GM18526 (cell line): ENCODE data around the gene COL8A1.

Experiments used
- POLR2A ChIP-seq: IDR thresholded peaks from 3 replicates; pipeline ENCODE4 v1.6.1; 2011; ENCODE audit not compliant: insufficient read length; ENCODE audit errors: extremely low read depth

COL8A1 gene

DNA sequence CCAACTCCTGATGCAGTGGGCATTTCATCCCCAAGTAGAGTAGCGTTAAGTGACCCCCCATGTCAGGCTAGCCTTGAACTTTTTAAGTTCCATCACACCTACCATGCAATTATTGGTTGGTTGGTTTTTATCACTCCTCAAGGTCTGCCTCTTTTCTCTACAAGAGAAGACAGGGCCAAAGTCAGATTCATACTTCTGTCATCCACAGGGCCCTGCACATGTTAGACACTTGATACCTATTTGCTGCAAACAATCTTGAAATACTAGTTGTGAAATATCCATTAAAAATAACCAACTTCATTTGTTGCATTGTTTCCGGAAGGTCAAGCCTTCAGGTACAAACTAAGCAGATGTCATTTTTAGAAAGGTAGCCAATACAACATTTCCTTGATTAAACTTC lies 180.4 kb downstream of the COL8A1 start:
- TF ChIP-seq POLR2A, result no peak

DNA sequence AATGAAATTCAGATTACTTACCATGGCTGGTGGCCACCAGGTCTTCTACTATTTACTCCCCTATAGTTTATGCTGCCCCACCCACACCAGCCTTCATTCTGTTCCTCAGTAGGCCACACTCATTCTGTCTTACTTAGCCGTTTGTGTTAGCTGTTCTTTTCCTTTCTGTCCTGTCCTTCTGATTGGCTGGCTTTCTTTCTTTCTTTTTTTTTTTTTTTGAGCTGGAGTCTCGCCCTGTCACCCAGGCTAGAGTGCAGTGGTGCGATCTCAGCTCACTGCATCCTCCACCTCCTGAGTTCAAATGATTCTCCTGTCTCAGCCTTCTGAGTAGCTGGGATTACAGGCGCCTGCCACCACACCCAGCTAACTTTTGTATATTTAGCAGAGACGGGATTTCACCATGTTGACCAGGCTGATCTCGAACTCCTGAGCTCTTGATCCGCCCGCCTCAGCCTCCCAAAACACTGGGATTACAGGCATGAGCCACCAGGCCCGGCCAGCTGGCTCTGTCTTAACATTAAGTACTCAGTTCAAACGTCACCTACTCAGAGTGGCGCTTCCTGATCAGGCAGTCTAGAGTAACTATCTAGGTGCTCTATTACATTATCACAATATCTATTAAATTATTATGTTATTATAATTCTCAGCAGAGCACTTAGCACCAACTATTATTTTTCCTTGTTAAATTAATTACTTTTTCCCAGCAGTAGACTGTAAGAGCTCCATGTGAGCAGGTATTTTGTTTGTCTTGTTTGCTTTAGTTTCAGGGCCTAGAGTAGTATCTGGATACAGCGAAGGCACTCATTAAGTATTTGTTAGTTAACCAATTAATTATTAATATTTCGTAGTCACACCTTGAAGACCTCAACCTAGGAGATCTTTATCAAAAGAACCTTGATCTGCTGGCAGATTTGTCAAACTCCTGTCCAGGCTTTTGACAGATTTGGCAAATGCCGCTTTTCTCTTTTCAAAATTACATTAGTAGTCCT lies 185.6 kb downstream of the COL8A1 start:
- TF ChIP-seq POLR2A, result no peak

- TF ChIP-seq POLR2A, result no peak
Measured at GRCh38 chr3:99825004-99825640, 186.7 kb downstream of the COL8A1 start.

GRCh38 chr3:99829844-99830243 lies 191.4 kb downstream of the COL8A1 start:
- TF ChIP-seq POLR2A, result no peak

GRCh38 chr3:99833617-99834205 lies 195.3 kb downstream of the COL8A1 start:
- TF ChIP-seq POLR2A, result no peak

DNA sequence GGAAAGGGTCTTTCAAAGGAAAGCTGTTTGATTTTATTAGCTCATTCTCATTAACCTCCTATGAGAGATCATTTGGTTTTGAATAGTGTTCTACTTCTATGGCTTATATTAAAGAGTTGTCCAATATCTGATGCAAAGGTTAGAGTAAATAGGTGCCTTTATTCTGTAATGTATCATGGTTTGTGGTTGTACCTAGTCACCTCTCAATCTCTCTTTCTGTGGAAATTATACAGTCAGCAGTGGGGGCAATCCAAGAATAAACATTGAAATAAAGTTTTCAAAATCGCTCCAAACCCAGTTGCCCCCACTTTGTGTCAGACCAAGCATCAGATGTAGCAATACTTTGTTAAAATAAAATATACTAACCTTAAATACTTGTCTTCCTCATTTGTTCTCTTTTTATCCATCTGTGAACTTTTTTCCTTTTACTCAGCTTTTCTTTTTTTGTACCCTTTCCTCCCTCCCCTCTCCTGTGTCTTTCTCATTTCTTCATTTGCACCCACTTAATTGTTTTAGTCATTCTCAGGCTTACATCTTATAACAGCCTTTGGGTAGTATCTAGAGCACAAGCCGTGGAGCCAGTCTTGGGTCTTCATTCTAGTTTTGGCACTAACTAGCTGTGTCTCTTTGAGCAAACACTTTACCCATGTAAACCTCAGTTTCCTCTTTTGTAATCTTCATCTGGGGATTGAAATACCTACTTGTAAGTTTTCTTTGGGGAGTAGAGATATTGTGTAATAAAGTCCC lies 196.0 kb downstream of the COL8A1 start:
- no peak for TF ChIP-seq POLR2A

GRCh38 chr3:99836681-99837080 lies 198.3 kb downstream of the COL8A1 start:
- no peak for TF ChIP-seq POLR2A

DNA sequence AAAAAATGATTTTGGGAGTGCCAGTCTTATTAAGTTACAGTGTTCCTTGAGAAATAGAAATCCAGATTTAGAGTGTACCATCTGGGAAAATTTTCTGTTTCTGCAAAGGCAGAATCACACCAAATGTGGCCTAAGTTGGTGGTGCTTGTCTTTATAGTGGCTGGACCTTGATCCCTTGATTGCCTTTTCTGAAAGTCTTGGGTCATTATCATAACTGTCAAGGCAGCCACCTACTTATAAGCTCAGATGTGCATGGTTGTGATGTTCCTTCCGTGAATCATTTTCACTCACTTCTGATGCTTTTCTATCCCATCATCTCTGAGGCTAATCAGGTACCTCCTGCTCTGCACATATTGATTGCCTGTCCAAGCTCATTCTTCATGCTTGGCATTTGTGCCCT lies 199.3 kb downstream of the COL8A1 start:
- TF ChIP-seq POLR2A, result no peak

GRCh38 chr3:99838755-99839154 lies 200.4 kb downstream of the COL8A1 start:
- no peak for TF ChIP-seq POLR2A

DNA sequence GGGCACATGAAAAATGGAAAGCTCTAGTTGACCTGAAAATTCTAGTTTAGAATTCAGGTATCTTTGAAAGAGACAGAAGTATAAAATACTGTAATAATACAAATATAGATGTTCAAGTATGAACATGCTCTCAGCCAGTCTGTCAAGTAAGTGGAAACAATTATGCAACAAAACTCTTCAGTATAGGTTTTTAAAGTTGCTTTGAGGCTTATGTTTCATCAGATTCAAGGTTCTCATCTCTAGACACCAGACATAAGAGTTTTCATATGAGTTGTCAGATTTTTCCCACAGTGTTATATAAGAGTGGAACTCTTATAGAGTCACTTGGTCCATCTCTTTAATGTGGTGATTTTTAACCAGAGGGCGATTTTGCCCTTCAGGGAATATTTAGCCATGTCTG lies 201.2 kb downstream of the COL8A1 start:
- TF ChIP-seq POLR2A, result no peak

DNA sequence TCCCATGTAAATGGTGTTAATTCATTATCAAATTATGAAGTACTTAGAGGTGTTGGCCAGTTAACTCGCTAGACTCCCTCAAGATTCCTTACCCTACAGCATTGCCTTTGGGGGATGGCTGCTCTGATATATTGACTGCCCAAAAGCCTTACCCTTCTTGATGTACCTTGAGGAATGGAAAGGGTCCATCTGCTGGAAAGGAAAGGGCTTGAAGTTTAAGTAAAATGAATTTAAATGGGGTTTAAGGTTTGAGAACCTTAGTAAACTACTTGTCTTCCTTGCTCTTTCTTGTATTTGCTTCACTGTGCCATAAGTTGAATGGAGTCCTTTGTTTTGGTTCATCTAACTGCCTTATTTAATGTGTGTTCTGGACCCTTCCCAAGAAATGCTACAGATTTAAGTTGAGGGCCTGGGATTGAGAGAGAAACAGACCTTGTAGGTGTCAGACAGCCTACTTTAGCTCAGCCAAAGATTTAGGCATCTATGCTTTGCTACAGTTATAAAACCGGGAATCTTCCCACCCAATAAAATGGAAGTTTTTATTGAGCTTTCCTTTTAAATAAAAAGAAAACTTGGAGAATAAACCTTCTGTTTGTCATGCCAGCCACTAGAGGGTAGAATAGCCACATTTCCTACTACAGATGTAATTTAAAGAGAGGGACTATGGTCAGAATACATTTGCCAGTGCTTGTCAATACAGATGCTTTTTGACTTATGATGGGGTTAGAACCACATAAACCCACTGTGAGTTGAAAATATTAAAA lies 204.6 kb downstream of the COL8A1 start:
- TF ChIP-seq POLR2A, result no peak

- no peak for TF ChIP-seq POLR2A
Measured at GRCh38 chr3:99843590-99844258, 205.3 kb downstream of the COL8A1 start.

DNA sequence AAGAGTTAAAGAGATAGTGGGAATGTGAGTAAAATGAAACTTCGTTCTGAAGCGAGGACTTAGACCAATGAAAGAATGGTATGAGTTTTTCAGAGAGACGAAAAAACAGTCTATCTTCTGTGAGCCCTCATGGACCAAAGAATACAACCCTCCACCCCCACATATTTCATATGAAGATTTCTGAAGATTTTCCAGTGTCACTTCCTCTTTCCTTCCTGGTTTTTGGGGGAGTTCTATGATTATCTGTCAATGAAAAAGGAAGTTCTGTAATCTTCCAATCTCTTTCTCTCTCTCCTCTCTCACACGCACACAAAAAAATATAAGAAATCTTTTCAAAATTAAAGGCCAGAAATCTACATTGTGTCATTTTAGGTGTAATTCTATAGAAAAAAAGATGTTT lies 206.9 kb downstream of the COL8A1 start:
- TF ChIP-seq POLR2A, result no peak

GRCh38 chr3:99845999-99846398 lies 207.6 kb downstream of the COL8A1 start:
- TF ChIP-seq POLR2A, result no peak
